Measurements from ENCODE around the gene OSBPL10. TPM values are rescaled to one million over a fixed set of nuclear protein-coding genes. Genes with fewer than 3 reads are reported as not detected.

The OSBPL10 gene
- total and polyA plus RNA-seq, 2 of the 4 experiments (the other 2 are of a cell fraction), result 9.5 to 10.1 TPM

DNA sequence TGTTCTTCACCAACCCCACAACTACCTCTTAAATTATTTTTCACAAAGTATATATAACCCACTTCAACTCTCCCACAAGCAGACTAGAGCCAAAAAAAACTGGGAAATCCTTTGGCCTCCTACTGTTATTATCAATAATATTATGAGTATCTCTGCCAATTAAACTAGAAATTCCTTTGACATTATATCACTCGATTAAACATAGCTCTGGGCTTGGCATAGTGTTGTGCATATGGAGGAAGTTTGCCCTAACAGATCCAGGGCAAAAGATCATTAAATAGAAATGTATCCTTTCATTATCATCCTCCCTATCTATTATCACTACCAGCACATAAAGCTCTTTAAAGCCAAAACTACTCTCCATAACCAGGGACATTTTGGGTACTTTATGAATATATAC, 74.9 kb downstream of the OSBPL10 start:
- no peak overlapping the region for H3K4me3 ChIP-seq (ENCODE audit: insufficient read depth, low read depth, low read length)
- H2AFZ ChIP-seq (replicated peaks; ENCODE audit: low read length, poor library complexity), result no peak overlapping the region
- DNase-seq (no peak), ATAC-seq (ENCODE audit: low read depth) (no peak)
- no peak overlapping the region for H3K4me2 ChIP-seq (ENCODE audit: low read depth, low read length)
- no peak overlapping the region for H2AK5ac ChIP-seq (ENCODE audit: low read depth, low read length)
- BruUV-seq (replicated peaks), result no TSS peak
- H2AK9ac ChIP-seq (replicated peaks; ENCODE audit: low read depth, low read length, poor library complexity), result no peak overlapping the region
- H2BK5ac ChIP-seq (ENCODE audit: low read depth, low read length, poor library complexity, severe bottlenecking), result no peak overlapping the region
- H3K4ac ChIP-seq (ENCODE audit: low read depth, low read length), result no peak overlapping the region
- no CpG with 5 or more reads among the region's 1 CpG for whole genome bisulfite sequencing, 2 experiments (ENCODE audit: extremely low coverage in 2 of 2, insufficient read length in 1 of 2)
- H4K5ac ChIP-seq (ENCODE audit: low read depth, low read length), result no peak overlapping the region
- no peaks in the 10 kb centered on the region for H4K20me1 ChIP-seq (ENCODE audit: insufficient read depth, low read length)
- no peak overlapping the region for H3K18ac ChIP-seq (ENCODE audit: low read depth, low read length)
- no peak overlapping the region for H2BK20ac ChIP-seq (ENCODE audit: low read depth, low read length)
- H2BK120ac ChIP-seq (ENCODE audit: low read depth, low read length), result no peak overlapping the region
- H3K36me3 ChIP-seq (ENCODE audit: control insufficient read depth, insufficient read depth, low read length), result no peaks in the 10 kb centered on the region
- no peak overlapping the region for H4K8ac ChIP-seq (ENCODE audit: low read depth in 2 of 2, low read length in 2 of 2)
- H3K4me1 ChIP-seq (ENCODE audit: control insufficient read depth, insufficient read depth, low read length), result no peaks in the 10 kb centered on the region
- ChIA-PET CTCF (interaction anchor here (0.5 to 1.5 kb wide), 2 partner anchors 9 to 152 kb away, joined by 3 read pairs; no protein-coding TSS in a partner anchor), POLR2A (ENCODE audit: unreplicated experiment) (no interaction called here)
- H3K27ac ChIP-seq (ENCODE audit: insufficient read depth, low read length), result no peak overlapping the region
- H2BK15ac ChIP-seq (ENCODE audit: low read depth, low read length), result no peak overlapping the region
- H3K9me1 ChIP-seq (ENCODE audit: insufficient read depth, low read length), result no peaks in the 10 kb centered on the region; the same call in 1 of the 2 replicates
- H3K79me1 ChIP-seq (ENCODE audit: low read depth in 1 of 2, low read length in 2 of 2), result peaks cover 2 to 7% of the 10 kb centered on the region in 2 experiments; a peak in 2 of 4 replicates
- no peaks in the 10 kb centered on the region for H3K9me3 ChIP-seq (ENCODE audit: control insufficient read depth, insufficient read depth, low read length)
- no peak overlapping the region for H3K14ac ChIP-seq (replicated peaks; ENCODE audit: low read depth, low read length)
- no peaks in the 10 kb centered on the region for H3K27me3 ChIP-seq (ENCODE audit: control insufficient read depth, insufficient read depth, low read length)
- no peak overlapping the region for H3K9ac ChIP-seq (ENCODE audit: low read depth, low read length)
- in situ Hi-C loops (cut with MboI; ENCODE audit: low sequenced_read_pairs) (no loop called here), dilution Hi-C loops (cut with HindIII; ENCODE audit: low sequenced_read_pairs, unreplicated experiment) (no loop called here), intact Hi-C loops (cut with micrococcal nuclease) (no loop called here)
- no peak overlapping the region for H3K56ac ChIP-seq (ENCODE audit: extremely low read depth, insufficient read depth, low read length)
- TF ChIP-seq CEBPB (IDR thresholded peaks at IDR 0.05; ENCODE audit: low read depth, low read length) (no peak), RFX5 (IDR thresholded peaks at IDR 0.05; ENCODE audit: low read depth, low read length) (no peak), BHLHE40 (IDR thresholded peaks at IDR 0.05; ENCODE audit: low read depth, low read length) (no peak)
- TF ChIP-seq, protein P1, sequence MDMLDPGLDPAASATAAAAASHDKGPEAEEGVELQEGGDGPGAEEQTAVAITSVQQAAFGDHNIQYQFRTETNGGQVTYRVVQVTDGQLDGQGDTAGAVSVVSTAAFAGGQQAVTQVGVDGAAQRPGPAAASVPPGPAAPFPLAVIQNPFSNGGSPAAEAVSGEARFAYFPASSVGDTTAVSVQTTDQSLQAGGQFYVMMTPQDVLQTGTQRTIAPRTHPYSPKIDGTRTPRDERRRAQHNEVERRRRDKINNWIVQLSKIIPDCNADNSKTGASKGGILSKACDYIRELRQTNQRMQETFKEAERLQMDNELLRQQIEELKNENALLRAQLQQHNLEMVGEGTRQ (IDR thresholded peaks at IDR 0.05; ENCODE audit: low read depth, low read length), result no peak
- no peak overlapping the region for H3K23ac ChIP-seq (ENCODE audit: low read depth, low read length)
- no peak overlapping the region for H4K91ac ChIP-seq (ENCODE audit: insufficient read depth, low read depth, low read length)
